HEK293 (cell line): Measurements from ENCODE around the gene SPACDR.

ENCODE experiments used
- KLF7 ChIP-seq: fragments of 450-650 bp; formaldehyde crosslinking; IDR thresholded peaks from 2 replicates; pipeline ENCODE4 v1.5.1; 2016; ENCODE audit warnings: missing biosample characterization, missing genetic modification characterization, borderline replicate concordance
- KLF9 ChIP-seq: fragments of 450-650 bp; formaldehyde crosslinking; IDR thresholded peaks from 2 replicates; pipeline ENCODE4 v1.5.1; 2016; ENCODE audit warnings: missing biosample characterization, missing genetic modification characterization, low read depth
- OSR2 ChIP-seq: fragments of 450-650 bp; formaldehyde crosslinking; IDR thresholded peaks from 2 replicates; pipeline ENCODE4 v1.5.1; 2016; ENCODE audit warnings: missing biosample characterization, missing genetic modification characterization
- RBAK ChIP-seq: fragments of 450-650 bp; formaldehyde crosslinking; IDR thresholded peaks from 2 replicates; pipeline ENCODE4 v1.5.1; 2016; ENCODE audit warnings: missing biosample characterization, missing genetic modification characterization
- SP7 ChIP-seq: fragments of 450-650 bp; formaldehyde crosslinking; IDR thresholded peaks from 2 replicates; pipeline ENCODE4 v1.5.1; 2016; ENCODE audit warnings: missing biosample characterization, missing genetic modification characterization
- ZBTB8A ChIP-seq: fragments of 450-650 bp; formaldehyde crosslinking; IDR thresholded peaks from 2 replicates; pipeline ENCODE4 v1.5.1; 2016; ENCODE audit warnings: missing biosample characterization, missing genetic modification characterization
- ZNF248 ChIP-seq: fragments of 450-650 bp; formaldehyde crosslinking; IDR thresholded peaks from 2 replicates; pipeline ENCODE4 v1.5.1; 2017; ENCODE audit warnings: missing biosample characterization, missing genetic modification characterization
- ZNF335 ChIP-seq: fragments of 450-650 bp; formaldehyde crosslinking; conservative IDR thresholded peaks from 2 replicates; pipeline ENCODE4 v1.5.1; 2016; ENCODE audit warnings: missing biosample characterization, missing genetic modification characterization
- ZNF341 ChIP-seq: fragments of 450-650 bp; formaldehyde crosslinking; IDR thresholded peaks from 2 replicates; pipeline ENCODE4; 2016; ENCODE audit warnings: low read depth, missing biosample characterization, missing genetic modification characterization
- ZNF391 ChIP-seq: fragments of 450-650 bp; formaldehyde crosslinking; IDR thresholded peaks from 2 replicates; pipeline ENCODE4 v1.5.1; 2016; ENCODE audit warnings: low read depth, missing biosample characterization, missing genetic modification characterization, borderline replicate concordance
- ZNF426 ChIP-seq: fragments of 450-650 bp; formaldehyde crosslinking; IDR thresholded peaks from 2 replicates; pipeline ENCODE4 v1.5.1; 2017; ENCODE audit warnings: missing biosample characterization, missing genetic modification characterization, mild to moderate bottlenecking, inconsistent platforms, moderate library complexity
- ZNF571 ChIP-seq: fragments of 450-650 bp; formaldehyde crosslinking; IDR thresholded peaks from 2 replicates; pipeline ENCODE4 v1.5.0; 2017; ENCODE audit warnings: missing biosample characterization, missing genetic modification characterization
- ZNF585B ChIP-seq: fragments of 450-650 bp; formaldehyde crosslinking; IDR thresholded peaks from 2 replicates; pipeline ENCODE4 v1.5.1; 2016; ENCODE audit warnings: missing biosample characterization, missing genetic modification characterization
- ZNF610 ChIP-seq: fragments of 450-650 bp; formaldehyde crosslinking; IDR thresholded peaks from 2 replicates; pipeline ENCODE4 v1.5.1; 2016; ENCODE audit warnings: missing biosample characterization, missing genetic modification characterization, borderline replicate concordance
- ZNF677 ChIP-seq: fragments of 450-650 bp; IDR thresholded peaks from 2 replicates; pipeline ENCODE4 v1.5.0; 2018; ENCODE audit warnings: missing biosample characterization, mild to moderate bottlenecking, missing genetic modification characterization, moderate library complexity
- ZNF768 ChIP-seq: fragments of 450-650 bp; formaldehyde crosslinking; IDR thresholded peaks from 2 replicates; pipeline ENCODE4 v1.5.1; 2018; ENCODE audit warnings: missing biosample characterization, mild to moderate bottlenecking, missing genetic modification characterization
- ZNF776 ChIP-seq: fragments of 450-650 bp; formaldehyde crosslinking; IDR thresholded peaks from 2 replicates; pipeline ENCODE4 v1.5.0; 2017; ENCODE audit warnings: missing biosample characterization, missing genetic modification characterization, borderline replicate concordance
- ZNF777 ChIP-seq: fragments of 450-650 bp; formaldehyde crosslinking; IDR thresholded peaks from 2 replicates; pipeline ENCODE4 v1.5.1; 2017; ENCODE audit warnings: missing biosample characterization, missing genetic modification characterization, borderline replicate concordance
- ZNF837 ChIP-seq: fragments of 450-650 bp; formaldehyde crosslinking; IDR thresholded peaks from 2 replicates; pipeline ENCODE4 v1.5.1; 2016; ENCODE audit warnings: missing biosample characterization, missing genetic modification characterization
- ZSCAN16 ChIP-seq: fragments of 450-650 bp; formaldehyde crosslinking; IDR thresholded peaks from 2 replicates; pipeline ENCODE4 v1.5.1; 2016; ENCODE audit warnings: missing biosample characterization, missing genetic modification characterization
- ZSCAN18 ChIP-seq: fragments of 450-650 bp; formaldehyde crosslinking; IDR thresholded peaks from 2 replicates; pipeline ENCODE4 v1.5.1; 2016; ENCODE audit warnings: missing biosample characterization, missing genetic modification characterization
- ZSCAN4 ChIP-seq: fragments of 450-650 bp; formaldehyde crosslinking; IDR thresholded peaks from 2 replicates; pipeline ENCODE4 v1.5.1; 2017; ENCODE audit warnings: missing biosample characterization, missing genetic modification characterization
- TF ChIP-seq, protein P1 (sequence below): fragments of 450-650 bp; formaldehyde crosslinking; IDR thresholded peaks from 2 replicates; pipeline ENCODE4 v1.5.1; 2016; ENCODE audit warnings: missing biosample characterization, missing genetic modification characterization
- TF ChIP-seq, protein P2 (sequence below): fragments of 450-650 bp; formaldehyde crosslinking; IDR thresholded peaks from 2 replicates; pipeline ENCODE4 v1.5.1; 2016; ENCODE audit warnings: missing biosample characterization, missing genetic modification characterization
- TF ChIP-seq, protein P3 (sequence below): fragments of 450-650 bp; formaldehyde crosslinking; IDR thresholded peaks from 2 replicates; pipeline ENCODE4 v1.5.1; 2017; ENCODE audit warnings: missing biosample characterization, missing genetic modification characterization
- TF ChIP-seq, protein P4 (sequence below): fragments of 450-650 bp; formaldehyde crosslinking; IDR thresholded peaks from 2 replicates; pipeline ENCODE4 v1.5.1; 2017; ENCODE audit warnings: missing biosample characterization, missing genetic modification characterization

Gene SPACDR

DNA sequence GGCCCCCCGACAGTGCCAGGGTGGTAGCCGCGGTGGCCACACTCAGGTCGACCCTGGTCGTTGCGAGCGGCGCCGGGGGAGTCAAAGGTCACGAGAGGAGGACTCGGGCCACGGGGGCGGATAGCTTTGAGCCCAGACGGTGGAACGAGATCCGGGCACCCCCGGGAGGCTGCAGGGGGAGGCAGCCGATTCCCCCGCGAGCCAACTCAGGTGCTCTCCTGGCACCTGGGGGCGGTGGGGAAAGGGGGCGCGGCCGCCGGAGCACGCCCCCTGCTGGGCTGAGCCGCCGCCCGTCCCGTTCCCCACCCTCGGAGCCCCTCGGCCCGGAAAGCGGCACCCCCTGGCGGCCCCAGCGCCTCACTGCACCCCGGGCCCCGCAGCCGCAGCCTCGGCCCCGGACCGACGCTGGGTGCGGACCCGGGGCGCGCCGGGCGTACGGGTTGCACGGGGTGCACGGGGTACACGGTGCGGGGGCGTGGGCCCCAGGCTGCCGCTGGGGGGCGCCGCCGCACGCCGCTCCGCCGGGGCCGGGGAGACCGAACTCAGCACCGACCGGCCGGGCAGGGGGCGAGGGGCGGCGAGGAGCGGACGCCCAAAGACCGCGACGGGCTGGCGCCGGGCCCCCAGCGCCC lies 19.1 kb upstream of the SPACDR start (continued):
- TF ChIP-seq, protein P1, sequence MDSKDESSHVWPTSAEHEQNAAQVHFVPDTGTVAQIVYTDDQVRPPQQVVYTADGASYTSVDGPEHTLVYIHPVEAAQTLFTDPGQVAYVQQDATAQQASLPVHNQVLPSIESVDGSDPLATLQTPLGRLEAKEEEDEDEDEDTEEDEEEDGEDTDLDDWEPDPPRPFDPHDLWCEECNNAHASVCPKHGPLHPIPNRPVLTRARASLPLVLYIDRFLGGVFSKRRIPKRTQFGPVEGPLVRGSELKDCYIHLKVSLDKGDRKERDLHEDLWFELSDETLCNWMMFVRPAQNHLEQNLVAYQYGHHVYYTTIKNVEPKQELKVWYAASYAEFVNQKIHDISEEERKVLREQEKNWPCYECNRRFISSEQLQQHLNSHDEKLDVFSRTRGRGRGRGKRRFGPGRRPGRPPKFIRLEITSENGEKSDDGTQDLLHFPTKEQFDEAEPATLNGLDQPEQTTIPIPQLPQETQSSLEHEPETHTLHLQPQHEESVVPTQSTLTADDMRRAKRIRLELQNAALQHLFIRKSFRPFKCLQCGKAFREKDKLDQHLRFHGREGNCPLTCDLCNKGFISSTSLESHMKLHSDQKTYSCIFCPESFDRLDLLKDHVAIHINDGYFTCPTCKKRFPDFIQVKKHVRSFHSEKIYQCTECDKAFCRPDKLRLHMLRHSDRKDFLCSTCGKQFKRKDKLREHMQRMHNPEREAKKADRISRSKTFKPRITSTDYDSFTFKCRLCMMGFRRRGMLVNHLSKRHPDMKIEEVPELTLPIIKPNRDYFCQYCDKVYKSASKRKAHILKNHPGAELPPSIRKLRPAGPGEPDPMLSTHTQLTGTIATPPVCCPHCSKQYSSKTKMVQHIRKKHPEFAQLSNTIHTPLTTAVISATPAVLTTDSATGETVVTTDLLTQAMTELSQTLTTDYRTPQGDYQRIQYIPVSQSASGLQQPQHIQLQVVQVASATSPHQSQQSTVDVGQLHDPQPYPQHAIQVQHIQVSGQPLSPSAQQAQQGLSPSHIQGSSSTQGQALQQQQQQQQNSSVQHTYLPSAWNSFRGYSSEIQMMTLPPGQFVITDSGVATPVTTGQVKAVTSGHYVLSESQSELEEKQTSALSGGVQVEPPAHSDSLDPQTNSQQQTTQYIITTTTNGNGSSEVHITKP (tag by site-specific recombination) = peak; percentile 48; the same call in 1 of the 2 replicates
- TF ChIP-seq ZNF571 (no peak), SP7 (tag by site-specific recombination) (peak; percentile 58), ZNF776 (tag by site-specific recombination) (no peak), ZSCAN4 (tag by site-specific recombination) (no peak), KLF9 (tag by site-specific recombination) (peak; percentile 98), OSR2 (tag by site-specific recombination) (no peak), ZNF335 (peak; percentile 40), ZNF248 (tag by site-specific recombination) (no peak), ZNF610 (tag by site-specific recombination) (peak; percentile 71; the same call in 1 of the 2 replicates), RBAK (tag by site-specific recombination) (no peak), ZBTB8A (peak; percentile 94), ZSCAN16 (tag by site-specific recombination) (no peak), ZNF585B (tag by site-specific recombination) (no peak), ZNF777 (tag by site-specific recombination) (peak; percentile 66; the same call in 1 of the 2 replicates), ZNF341 (tag by site-specific recombination) (peak; percentile 11; the same call in 1 of the 2 replicates), ZNF426 (no peak), ZNF768 (no peak), KLF7 (tag by site-specific recombination) (peak; percentile 60; the same call in 1 of the 2 replicates), ZNF677 (tag by site-specific recombination) (0 out of 2 replicates have a peak, but pooled peaks have one; percentile 41), ZNF837 (tag by site-specific recombination) (0 out of 2 replicates have a peak, but pooled peaks have one; percentile 59), ZSCAN18 (tag by site-specific recombination) (no peak), ZNF391 (peak; percentile 64; the same call in 1 of the 2 replicates)
- TF ChIP-seq, protein P2, sequence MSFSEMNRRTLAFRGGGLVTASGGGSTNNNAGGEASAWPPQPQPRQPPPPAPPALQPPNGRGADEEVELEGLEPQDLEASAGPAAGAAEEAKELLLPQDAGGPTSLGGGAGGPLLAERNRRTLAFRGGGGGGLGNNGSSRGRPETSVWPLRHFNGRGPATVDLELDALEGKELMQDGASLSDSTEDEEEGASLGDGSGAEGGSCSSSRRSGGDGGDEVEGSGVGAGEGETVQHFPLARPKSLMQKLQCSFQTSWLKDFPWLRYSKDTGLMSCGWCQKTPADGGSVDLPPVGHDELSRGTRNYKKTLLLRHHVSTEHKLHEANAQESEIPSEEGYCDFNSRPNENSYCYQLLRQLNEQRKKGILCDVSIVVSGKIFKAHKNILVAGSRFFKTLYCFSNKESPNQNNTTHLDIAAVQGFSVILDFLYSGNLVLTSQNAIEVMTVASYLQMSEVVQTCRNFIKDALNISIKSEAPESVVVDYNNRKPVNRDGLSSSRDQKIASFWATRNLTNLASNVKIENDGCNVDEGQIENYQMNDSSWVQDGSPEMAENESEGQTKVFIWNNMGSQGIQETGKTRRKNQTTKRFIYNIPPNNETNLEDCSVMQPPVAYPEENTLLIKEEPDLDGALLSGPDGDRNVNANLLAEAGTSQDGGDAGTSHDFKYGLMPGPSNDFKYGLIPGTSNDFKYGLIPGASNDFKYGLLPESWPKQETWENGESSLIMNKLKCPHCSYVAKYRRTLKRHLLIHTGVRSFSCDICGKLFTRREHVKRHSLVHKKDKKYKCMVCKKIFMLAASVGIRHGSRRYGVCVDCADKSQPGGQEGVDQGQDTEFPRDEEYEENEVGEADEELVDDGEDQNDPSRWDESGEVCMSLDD = peak; percentile 86
- TF ChIP-seq, protein P3, sequence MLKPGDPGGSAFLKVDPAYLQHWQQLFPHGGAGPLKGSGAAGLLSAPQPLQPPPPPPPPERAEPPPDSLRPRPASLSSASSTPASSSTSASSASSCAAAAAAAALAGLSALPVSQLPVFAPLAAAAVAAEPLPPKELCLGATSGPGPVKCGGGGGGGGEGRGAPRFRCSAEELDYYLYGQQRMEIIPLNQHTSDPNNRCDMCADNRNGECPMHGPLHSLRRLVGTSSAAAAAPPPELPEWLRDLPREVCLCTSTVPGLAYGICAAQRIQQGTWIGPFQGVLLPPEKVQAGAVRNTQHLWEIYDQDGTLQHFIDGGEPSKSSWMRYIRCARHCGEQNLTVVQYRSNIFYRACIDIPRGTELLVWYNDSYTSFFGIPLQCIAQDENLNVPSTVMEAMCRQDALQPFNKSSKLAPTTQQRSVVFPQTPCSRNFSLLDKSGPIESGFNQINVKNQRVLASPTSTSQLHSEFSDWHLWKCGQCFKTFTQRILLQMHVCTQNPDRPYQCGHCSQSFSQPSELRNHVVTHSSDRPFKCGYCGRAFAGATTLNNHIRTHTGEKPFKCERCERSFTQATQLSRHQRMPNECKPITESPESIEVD (tag by site-specific recombination) = no peak
- TF ChIP-seq, protein P4, sequence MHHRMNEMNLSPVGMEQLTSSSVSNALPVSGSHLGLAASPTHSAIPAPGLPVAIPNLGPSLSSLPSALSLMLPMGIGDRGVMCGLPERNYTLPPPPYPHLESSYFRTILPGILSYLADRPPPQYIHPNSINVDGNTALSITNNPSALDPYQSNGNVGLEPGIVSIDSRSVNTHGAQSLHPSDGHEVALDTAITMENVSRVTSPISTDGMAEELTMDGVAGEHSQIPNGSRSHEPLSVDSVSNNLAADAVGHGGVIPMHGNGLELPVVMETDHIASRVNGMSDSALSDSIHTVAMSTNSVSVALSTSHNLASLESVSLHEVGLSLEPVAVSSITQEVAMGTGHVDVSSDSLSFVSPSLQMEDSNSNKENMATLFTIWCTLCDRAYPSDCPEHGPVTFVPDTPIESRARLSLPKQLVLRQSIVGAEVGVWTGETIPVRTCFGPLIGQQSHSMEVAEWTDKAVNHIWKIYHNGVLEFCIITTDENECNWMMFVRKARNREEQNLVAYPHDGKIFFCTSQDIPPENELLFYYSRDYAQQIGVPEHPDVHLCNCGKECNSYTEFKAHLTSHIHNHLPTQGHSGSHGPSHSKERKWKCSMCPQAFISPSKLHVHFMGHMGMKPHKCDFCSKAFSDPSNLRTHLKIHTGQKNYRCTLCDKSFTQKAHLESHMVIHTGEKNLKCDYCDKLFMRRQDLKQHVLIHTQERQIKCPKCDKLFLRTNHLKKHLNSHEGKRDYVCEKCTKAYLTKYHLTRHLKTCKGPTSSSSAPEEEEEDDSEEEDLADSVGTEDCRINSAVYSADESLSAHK = peak; percentile 13; the same call in 1 of the 2 replicates
